Chondrocyte (in vitro differentiated cells): ENCODE results near the gene DIABLO. TPM values are rescaled to one million over a fixed set of nuclear protein-coding genes. Genes with fewer than 3 reads are reported as not detected.

Experiments
- DNase-seq: peaks from one replicate; pipeline ENCODE4 v3.0.0; 2021; ENCODE audit warnings: mixed read lengths, low spot score
- H3K27ac Mint-ChIP-seq: one replicate; pipeline ENCODE4 v1.8.0; 2021; ENCODE audit warnings: mild to moderate bottlenecking, moderate library complexity, mixed read lengths; ENCODE audit not compliant: unreplicated experiment
- H3K27me3 Mint-ChIP-seq: 2 replicates; pipeline ENCODE4 v1.8.0; 2021; ENCODE audit warnings: low read depth, mixed read lengths
- H3K36me3 Mint-ChIP-seq: 2 replicates; pipeline ENCODE4 v1.8.0; 2021; ENCODE audit warnings: low read depth, mixed read lengths
- H3K4me1 Mint-ChIP-seq: 2 replicates; pipeline ENCODE4 v1.8.0; 2021; ENCODE audit warnings: low read depth, mild to moderate bottlenecking, mixed read lengths
- H3K4me3 Mint-ChIP-seq: one replicate; pipeline ENCODE4 v1.8.0; 2021; ENCODE audit warnings: mild to moderate bottlenecking, moderate library complexity, mixed read lengths; ENCODE audit not compliant: unreplicated experiment
- H3K9me3 Mint-ChIP-seq: 2 replicates; pipeline ENCODE4 v1.8.0; 2021; ENCODE audit warnings: low read depth, mixed read lengths
- total RNA-seq: library from RNA; stranded (reverse); gene quantifications from 3 replicates; pipeline ENCODE4 v1.2.1, GENCODE V29; 2021
- TF ChIP-seq, protein P1 (sequence below): fragments of 200-600 bp; sonication (generic); IDR thresholded peaks from 2 replicates; pipeline ENCODE4 v1.5.0; 2021; ENCODE audit warnings: antibody characterized with exemption, mild to moderate bottlenecking, moderate library complexity

The DIABLO gene
- total RNA-seq, 1 donor from 2014 or later = 47.7 TPM

DNA sequence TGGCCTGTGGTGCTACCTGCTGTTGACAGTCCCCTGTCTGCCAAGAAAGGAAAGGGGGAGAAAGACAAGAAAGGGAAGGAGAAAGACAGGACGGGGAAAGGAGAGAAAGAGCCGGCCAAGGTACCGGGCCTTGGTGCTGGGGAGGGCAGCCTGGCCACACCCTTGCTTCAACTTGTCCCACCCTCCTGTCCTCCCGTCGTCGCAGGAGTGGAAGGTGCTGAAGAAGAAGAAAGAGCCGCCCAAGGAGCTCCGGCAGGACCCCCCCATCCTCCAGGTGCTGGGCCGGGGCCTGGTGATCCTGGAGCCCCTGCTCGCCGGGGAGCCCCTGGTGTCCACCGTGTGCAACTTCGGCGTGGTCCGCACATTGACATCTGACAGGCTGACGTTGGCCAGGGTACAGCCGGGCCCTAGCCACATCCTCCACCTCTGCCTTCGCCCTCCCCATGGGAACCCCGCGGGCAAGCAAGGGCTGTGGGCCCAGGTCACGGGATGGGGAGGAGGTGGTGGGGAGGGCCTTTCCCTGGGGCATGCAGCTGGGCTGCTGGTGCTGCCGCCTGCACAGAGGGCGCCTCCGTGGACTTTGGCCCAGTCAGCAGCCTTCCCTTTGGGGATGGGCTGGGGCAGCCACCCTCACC lies 25.2 kb downstream of the DIABLO start:
- TF ChIP-seq, protein P1, sequence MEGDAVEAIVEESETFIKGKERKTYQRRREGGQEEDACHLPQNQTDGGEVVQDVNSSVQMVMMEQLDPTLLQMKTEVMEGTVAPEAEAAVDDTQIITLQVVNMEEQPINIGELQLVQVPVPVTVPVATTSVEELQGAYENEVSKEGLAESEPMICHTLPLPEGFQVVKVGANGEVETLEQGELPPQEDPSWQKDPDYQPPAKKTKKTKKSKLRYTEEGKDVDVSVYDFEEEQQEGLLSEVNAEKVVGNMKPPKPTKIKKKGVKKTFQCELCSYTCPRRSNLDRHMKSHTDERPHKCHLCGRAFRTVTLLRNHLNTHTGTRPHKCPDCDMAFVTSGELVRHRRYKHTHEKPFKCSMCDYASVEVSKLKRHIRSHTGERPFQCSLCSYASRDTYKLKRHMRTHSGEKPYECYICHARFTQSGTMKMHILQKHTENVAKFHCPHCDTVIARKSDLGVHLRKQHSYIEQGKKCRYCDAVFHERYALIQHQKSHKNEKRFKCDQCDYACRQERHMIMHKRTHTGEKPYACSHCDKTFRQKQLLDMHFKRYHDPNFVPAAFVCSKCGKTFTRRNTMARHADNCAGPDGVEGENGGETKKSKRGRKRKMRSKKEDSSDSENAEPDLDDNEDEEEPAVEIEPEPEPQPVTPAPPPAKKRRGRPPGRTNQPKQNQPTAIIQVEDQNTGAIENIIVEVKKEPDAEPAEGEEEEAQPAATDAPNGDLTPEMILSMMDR = peak; percentile 18
- Mint-ChIP-seq H3K27me3 (peaks cover 10% of the 10 kb centered on the region), H3K36me3 (peaks cover 3% of the 10 kb centered on the region), H3K27ac (no peak overlapping the region), H3K4me1 (peaks cover 19% of the 10 kb centered on the region), H3K4me3 (no peak overlapping the region), H3K9me3 (peaks cover 4% of the 10 kb centered on the region)
- DNase-seq = peak; percentile 90

DNA sequence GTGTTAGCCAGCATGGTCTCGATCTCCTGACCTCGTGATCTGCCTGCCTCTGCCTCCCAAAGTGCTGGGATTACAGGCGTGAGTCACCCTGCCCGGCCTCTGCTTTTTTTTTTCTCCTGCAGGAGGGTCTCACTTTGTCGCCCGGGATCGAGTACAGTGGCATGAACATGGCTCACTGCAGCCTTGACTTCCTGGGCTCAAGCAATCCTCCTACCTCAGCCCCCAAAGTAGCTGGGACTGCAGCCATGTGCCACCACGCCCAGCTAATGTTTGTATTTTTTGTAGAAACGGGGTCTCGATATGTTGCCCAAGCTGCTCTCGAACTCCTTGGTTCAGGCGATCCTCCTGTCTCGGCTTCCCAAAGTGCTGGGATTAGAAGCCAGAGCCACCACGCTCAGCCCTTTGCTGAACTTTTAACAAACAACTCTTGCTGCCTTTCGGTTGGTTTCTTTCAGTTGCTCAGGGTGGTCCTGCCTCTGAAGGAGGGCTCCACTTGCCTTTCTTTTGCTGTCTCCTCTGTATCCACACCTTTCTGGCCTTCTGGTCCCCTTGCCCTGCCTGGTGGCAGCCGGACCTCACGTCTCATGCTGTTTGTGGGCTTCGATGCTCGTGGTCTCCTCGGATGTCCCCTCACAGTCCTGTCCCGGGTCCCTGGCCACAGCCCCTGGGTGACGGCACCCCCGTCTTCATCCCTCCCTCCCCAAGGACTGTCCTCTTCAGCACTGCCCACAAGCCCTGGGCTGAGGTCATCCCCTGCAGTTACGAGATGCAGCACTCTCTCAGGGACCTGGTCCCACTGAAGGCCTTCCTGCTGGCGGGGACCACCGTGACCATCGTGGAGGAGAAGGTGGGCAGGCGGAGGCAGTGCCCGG lies 26.1 kb downstream of the DIABLO start:
- H3K27me3 Mint-ChIP-seq = peaks cover 5% of the 10 kb centered on the region
- H3K36me3 Mint-ChIP-seq = peaks cover 5% of the 10 kb centered on the region
- no peak overlapping the region for H3K4me3 Mint-ChIP-seq
- no peak overlapping the region for H3K27ac Mint-ChIP-seq
- peak; percentile 74 for DNase-seq
- peaks cover 13% of the 10 kb centered on the region for H3K4me1 Mint-ChIP-seq
- TF ChIP-seq, protein P1 = no peak
- H3K9me3 Mint-ChIP-seq = peaks cover 11% of the 10 kb centered on the region

DNA sequence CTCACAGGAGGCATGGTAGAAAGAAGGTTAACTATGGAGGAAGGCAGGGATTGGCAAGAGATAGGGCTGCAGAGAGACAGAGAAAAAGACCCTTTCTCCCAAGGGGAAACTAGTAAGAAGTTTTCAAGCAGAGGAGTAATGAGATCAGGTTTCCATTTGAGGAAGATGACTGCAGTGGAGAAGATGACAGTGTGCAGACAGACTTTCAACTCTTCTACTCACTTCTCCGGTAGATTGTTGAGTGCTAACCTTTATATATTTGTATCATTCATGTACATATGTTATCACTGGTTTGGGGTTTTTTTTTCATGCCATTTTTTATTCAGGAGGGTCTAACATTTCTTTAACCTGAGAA lies 28.3 kb downstream of the DIABLO start:
- H3K27me3 Mint-ChIP-seq = peaks cover 2% of the 10 kb centered on the region
- H3K9me3 Mint-ChIP-seq = peaks cover 13% of the 10 kb centered on the region
- no peak for DNase-seq
- TF ChIP-seq, protein P1 = no peak
- H3K36me3 Mint-ChIP-seq = peaks cover 7% of the 10 kb centered on the region
- H3K4me1 Mint-ChIP-seq = peaks cover 7% of the 10 kb centered on the region
- H3K4me3 Mint-ChIP-seq = no peak overlapping the region
- no peak overlapping the region for H3K27ac Mint-ChIP-seq

DNA sequence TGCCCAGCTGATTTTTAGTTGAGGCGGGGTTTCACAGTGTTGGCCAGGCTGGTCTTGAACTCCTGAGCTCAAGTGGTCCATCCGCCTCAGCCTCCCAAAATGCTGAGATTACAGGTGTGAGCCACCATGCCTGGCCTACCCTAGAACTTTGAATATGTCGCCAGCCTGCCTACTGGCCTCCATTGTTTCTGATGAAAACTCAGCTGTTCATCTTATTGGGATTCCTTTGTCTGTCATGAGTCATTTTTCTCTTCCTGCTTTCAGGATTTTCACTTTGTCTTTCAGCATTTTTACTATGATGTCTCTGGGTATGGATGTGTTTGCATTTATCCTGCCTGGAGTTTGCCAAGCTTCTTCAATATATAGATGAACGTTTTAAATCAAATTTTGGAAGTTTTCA lies 30.4 kb downstream of the DIABLO start:
- peaks cover 5% of the 10 kb centered on the region for H3K27me3 Mint-ChIP-seq
- H3K36me3 Mint-ChIP-seq = peaks cover 7% of the 10 kb centered on the region
- H3K4me3 Mint-ChIP-seq = no peak overlapping the region
- H3K4me1 Mint-ChIP-seq = peaks cover 7% of the 10 kb centered on the region
- H3K9me3 Mint-ChIP-seq = peaks cover 13% of the 10 kb centered on the region
- H3K27ac Mint-ChIP-seq = no peak overlapping the region
- TF ChIP-seq, protein P1 = no peak
- DNase-seq = peak; percentile 8

DNA sequence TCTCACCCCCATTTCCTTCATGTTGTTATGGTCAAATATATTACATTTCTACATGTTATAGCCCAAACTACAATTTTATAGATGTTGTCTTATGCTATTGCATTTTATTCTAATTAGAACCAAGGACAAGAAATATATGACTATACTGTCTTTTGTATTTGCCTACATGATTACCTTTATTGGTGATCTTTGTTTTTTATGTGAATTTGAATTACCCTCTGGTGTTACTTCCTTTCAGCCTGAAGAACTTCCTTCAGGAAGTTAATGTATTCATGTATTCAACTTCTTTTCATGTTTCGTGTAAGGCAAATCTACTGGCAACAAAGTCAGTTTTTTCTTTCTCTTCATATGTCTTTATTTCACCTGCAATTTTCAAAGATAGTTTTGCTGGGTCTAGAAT lies 31.0 kb downstream of the DIABLO start:
- peaks cover 7% of the 10 kb centered on the region for H3K4me1 Mint-ChIP-seq
- TF ChIP-seq, protein P1 = no peak
- no peak for DNase-seq
- H3K27me3 Mint-ChIP-seq = peaks cover 5% of the 10 kb centered on the region
- H3K27ac Mint-ChIP-seq = no peak overlapping the region
- H3K36me3 Mint-ChIP-seq = peaks cover 7% of the 10 kb centered on the region
- no peak overlapping the region for H3K4me3 Mint-ChIP-seq
- peaks cover 13% of the 10 kb centered on the region for H3K9me3 Mint-ChIP-seq
